SJCRH30 (cell line): ENCODE data around the gene GFOD1. TPM values are rescaled to one million over a fixed set of nuclear protein-coding genes. Genes with fewer than 3 reads are reported as not detected.
A peak's percentile ranks its signal among the peaks of the same experiment; 100 is the strongest.

ENCODE experiments used
- DNase-seq, 2 experiments: peaks; one replicate each; pipeline ENCODE4 v3.0.0-alpha.2; 2015 to 2020
- H3K27ac ChIP-seq: fragments of 250-450 bp; sonication (Bioruptor Pico); 2 replicates; pipeline ENCODE4 v1.5.1; 2020; ENCODE audit warnings: mild to moderate bottlenecking, moderate library complexity
- H3K27me3 ChIP-seq: fragments of 250-450 bp; sonication (Bioruptor Pico); 2 replicates; pipeline ENCODE4 v1.5.1; 2020; ENCODE audit warnings: mild to moderate bottlenecking, moderate library complexity
- H3K36me3 ChIP-seq: fragments of 250-450 bp; sonication (Bioruptor Pico); 2 replicates; pipeline ENCODE4 v1.5.1; 2020; ENCODE audit warnings: mild to moderate bottlenecking, moderate library complexity
- H3K4me1 ChIP-seq: fragments of 250-450 bp; sonication (Bioruptor Pico); 2 replicates; pipeline ENCODE4 v1.5.1; 2020; ENCODE audit warnings: mild to moderate bottlenecking, moderate library complexity
- H3K4me3 ChIP-seq: fragments of 250-450 bp; sonication (Bioruptor Pico); 2 replicates; pipeline ENCODE4 v1.5.1; 2020; ENCODE audit warnings: mild to moderate bottlenecking, moderate library complexity
- H3K9me3 ChIP-seq: fragments of 250-450 bp; sonication (Bioruptor Pico); replicated peaks from 2 replicates; pipeline ENCODE4 v1.5.1; 2020; ENCODE audit warnings: mild to moderate bottlenecking, moderate library complexity
- total RNA-seq: library from RNA; depleted of rRNA; stranded (reverse); fragments of >200 nt; shearing (Covaris generic); gene quantifications from 2 replicates; pipeline ENCODE4 v1.2.3, GENCODE V29; 2014

The GFOD1 gene
- total RNA-seq, 1 experiment from 2014 or later = 2.9 TPM

DNA sequence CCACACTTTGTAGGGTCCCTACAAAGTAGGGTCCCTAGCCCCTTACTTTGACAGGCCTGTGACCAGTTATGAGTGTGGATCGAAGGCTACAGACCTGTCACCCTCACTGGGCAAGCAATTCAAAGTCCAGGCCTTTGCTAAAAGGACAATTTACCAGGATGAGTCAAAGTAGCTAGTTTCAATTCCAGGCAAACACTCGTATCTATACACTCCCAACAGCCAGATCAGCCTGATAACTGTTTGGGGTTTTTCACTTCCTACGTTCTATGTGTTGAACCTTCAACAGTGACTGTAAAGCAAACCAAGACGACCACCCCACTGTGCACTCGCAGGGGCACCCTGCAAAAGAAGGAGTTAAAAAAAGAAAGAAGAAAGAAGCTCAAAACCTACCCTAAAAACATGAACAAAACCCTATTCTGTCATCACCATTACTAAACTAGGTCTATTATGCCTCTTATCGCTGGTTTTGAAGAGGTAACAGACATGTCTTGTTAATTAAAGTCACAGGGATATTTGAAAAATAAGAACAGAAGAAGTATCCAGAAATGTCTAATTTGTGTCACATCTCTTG lies 3.2 kb downstream of the GFOD1 start:
- Histone ChIP-seq H3K36me3 (no peaks in the 10 kb centered on the region), H3K27ac (no peak overlapping the region), H3K9me3 (no peaks in the 10 kb centered on the region), H3K27me3 (no peaks in the 10 kb centered on the region), H3K4me1 (no peaks in the 10 kb centered on the region), H3K4me3 (no peak overlapping the region)
- DNase-seq = no peak

GRCh38 chr6:13480631-13481501 lies 6.5 kb downstream of the GFOD1 start:
- no peaks in the 10 kb centered on the region for H3K9me3 ChIP-seq
- no peaks in the 10 kb centered on the region for H3K27me3 ChIP-seq
- no peaks in the 10 kb centered on the region for H3K36me3 ChIP-seq
- H3K4me3 ChIP-seq = no peak overlapping the region
- H3K4me1 ChIP-seq = no peaks in the 10 kb centered on the region
- H3K27ac ChIP-seq = no peak overlapping the region
- DNase-seq = no peak

- no peak overlapping the region for H3K27ac ChIP-seq
- no peak for DNase-seq
- no peaks in the 10 kb centered on the region for H3K27me3 ChIP-seq
- no peak overlapping the region for H3K4me3 ChIP-seq
- H3K9me3 ChIP-seq = no peaks in the 10 kb centered on the region
- H3K4me1 ChIP-seq = no peaks in the 10 kb centered on the region
- no peaks in the 10 kb centered on the region for H3K36me3 ChIP-seq
These were observed 7.4 kb downstream of the GFOD1 start for GRCh38 chr6:13479971-13480434.

DNA sequence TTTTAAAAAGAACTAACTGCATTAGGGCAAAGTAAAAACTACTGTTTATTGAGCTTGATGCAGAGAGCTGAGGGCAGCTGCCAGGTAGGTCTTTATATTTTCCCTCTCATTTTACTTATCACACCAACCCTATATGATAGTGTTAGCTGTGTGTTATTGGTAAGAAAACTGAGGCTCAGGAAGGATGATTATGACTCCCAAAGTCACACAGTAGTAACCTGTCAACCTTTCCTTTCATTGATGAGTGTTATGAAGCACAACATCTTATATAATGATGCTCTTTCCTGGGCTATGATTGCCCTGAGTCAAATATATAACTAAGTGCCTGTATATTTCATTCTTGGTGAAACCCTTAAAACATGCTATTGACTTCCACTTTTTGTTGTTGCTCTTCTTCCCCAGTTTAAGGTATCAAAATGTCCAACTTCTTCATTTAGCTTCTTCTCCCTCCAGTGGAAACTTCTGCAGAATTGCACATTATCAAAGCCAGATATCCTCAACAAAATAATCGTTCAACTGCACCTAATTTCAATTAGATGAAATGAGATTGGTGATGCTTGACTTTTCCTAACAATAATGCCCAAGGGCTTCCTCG lies 8.1 kb downstream of the GFOD1 start:
- Histone ChIP-seq H3K36me3 (no peaks in the 10 kb centered on the region), H3K4me3 (no peak overlapping the region), H3K27me3 (no peaks in the 10 kb centered on the region), H3K9me3 (no peaks in the 10 kb centered on the region), H3K4me1 (no peaks in the 10 kb centered on the region), H3K27ac (no peak overlapping the region)
- DNase-seq = no peak

DNA sequence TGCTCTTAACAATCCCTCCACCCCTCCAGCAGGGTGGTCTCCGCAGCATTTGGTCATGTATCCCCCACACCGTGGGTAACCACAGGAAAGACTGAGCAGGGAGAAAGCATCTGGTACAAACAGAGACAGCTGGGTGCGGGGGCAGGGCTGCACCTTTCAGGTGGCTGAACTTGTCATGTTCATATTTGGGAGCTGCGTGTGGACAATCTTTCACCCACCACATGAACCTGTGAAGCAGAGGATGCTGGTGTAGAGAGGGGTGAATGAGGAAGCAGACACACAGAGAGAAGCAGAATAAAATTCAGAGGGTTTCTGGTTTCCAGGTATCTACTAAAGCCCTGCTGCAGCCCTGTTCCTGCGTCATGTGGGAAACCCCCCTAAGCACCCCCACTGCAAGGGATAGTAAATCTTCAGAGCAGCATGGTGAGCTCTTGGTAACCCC lies 8.9 kb downstream of the GFOD1 start:
- no peaks in the 10 kb centered on the region for H3K27me3 ChIP-seq
- H3K36me3 ChIP-seq = no peaks in the 10 kb centered on the region
- DNase-seq = peak; percentile 22 to 30
- H3K4me3 ChIP-seq = no peak overlapping the region
- H3K9me3 ChIP-seq = no peaks in the 10 kb centered on the region
- no peaks in the 10 kb centered on the region for H3K4me1 ChIP-seq
- H3K27ac ChIP-seq = no peak overlapping the region

DNA sequence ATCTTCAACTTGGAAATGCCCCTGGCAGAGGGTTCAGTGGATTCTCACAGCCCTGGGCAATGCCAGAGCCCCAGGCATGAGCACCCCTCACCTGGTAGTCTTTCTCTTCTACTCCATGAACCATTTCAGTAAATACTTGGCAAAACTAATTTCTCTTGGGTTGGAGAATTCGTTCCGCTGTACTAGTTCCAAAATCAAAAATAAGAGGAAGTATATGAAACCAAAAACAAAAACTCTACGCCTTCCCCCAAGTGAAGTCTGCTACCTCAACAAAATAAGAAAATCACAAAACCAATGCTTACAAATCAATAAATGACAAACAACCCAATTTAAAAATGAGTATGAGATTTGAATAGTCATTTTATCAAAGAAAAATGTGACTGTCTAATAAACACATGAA lies 12.6 kb downstream of the GFOD1 start:
- H3K27me3 ChIP-seq = no peaks in the 10 kb centered on the region
- H3K4me1 ChIP-seq = peaks cover 6% of the 10 kb centered on the region
- H3K4me3 ChIP-seq = no peak overlapping the region
- DNase-seq = no peak
- no peak overlapping the region for H3K27ac ChIP-seq
- H3K36me3 ChIP-seq = no peaks in the 10 kb centered on the region
- no peaks in the 10 kb centered on the region for H3K9me3 ChIP-seq

DNA sequence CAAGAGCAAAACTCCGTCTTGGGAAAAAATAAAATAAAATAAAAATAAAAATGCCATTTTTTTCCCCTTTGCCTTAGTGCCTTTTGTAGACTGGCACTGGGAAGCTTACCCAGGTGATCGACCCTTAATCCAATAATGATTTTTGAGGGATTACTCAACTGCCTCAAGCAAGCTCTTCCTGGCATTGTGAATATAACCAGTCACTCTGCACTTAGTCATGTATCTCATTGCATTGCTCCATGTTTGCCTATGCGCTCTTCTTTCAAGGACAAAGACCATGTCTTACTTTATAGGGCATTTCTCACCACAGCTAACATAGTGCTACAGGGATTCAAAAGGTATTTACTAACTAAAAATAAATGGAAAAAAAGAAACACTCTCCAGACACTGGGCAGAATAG lies 13.0 kb downstream of the GFOD1 start:
- Histone ChIP-seq H3K9me3 (no peaks in the 10 kb centered on the region), H3K27me3 (no peaks in the 10 kb centered on the region), H3K36me3 (no peaks in the 10 kb centered on the region), H3K27ac (no peak overlapping the region), H3K4me3 (no peak overlapping the region), H3K4me1 (peaks cover 9% of the 10 kb centered on the region)
- DNase-seq = no peak

DNA sequence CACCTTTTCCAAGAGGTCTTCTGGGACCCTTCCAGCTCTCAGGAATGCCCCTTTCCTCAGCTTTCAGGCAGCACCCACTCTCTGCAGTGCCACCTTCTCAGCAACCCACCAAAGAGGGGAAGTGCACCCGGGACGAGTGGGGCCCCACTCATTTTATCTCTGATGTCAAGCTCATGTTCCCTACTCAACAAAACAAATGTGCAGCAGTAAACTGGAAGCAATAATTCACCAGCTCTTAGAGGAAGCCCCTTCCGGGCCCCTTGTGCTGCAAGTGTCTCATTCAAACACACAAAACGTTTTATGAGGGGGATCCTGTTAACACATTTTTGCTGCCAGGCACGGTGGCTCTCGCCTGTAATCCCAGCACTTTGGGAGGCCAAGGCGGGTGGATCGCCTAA lies 13.6 kb downstream of the GFOD1 start:
- H3K27me3 ChIP-seq = no peaks in the 10 kb centered on the region
- H3K27ac ChIP-seq = no peak overlapping the region
- no peak overlapping the region for H3K4me3 ChIP-seq
- H3K4me1 ChIP-seq = peaks cover 9% of the 10 kb centered on the region
- H3K9me3 ChIP-seq = no peaks in the 10 kb centered on the region
- H3K36me3 ChIP-seq = no peaks in the 10 kb centered on the region
- DNase-seq = no peak

DNA sequence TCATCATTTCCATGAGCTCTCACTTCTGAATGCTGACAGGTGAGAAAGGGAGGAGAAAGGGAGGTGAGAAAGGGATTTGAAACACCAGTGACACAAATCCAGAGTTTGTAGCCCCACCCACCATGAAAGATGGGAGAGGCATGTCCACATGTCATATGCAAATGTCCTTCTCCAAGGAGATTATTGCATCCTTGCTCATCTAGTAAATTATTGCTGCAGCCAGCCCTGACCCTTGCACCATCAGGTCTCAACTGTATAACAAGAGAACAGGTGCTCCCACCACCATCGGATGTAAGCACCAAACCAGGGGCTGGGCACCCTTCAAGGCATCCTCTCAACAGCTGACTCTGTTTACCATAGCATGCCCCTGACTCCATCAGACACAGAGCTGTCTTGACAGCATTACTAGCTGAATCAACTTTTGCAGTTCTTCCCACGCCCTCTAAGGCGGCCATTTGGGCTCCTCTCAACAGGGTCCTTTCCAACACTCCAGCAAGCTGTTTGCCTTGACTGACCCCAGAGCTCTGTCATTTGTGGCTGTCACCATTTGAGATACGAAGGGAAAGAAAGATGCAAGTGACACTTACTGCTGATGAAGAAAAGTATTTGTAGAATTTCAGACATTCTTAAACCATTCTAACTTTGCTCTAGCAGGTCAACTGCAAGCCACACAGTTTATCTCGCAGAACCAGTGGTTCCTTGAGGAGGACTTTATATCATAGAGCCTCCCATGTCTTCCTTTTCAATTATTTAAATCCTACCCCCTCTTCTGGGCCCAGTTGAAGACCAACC lies 14.2 kb downstream of the GFOD1 start:
- DNase-seq = no peak
- Histone ChIP-seq H3K4me3 (no peak overlapping the region), H3K4me1 (peaks cover 11% of the 10 kb centered on the region), H3K27ac (no peak overlapping the region), H3K27me3 (no peaks in the 10 kb centered on the region), H3K9me3 (no peaks in the 10 kb centered on the region), H3K36me3 (no peaks in the 10 kb centered on the region)

DNA sequence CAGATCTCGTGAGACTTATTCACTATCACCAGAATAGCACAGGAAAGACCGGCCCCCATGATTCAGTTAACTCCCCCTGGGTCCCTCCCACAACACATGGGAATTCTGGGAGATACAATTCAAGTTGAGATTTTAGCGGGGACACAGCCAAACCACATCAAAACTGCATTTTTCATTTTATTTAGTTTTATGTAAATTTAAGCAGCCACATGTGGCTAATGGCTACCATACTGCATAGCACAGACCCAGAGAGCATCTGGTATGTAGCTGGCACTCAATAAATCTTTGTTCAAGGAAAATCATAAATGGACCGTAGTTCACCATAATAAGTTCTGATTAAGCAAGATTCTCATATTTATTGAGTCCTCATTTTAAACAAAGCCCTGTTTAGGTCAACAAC lies 15.3 kb downstream of the GFOD1 start:
- H3K9me3 ChIP-seq = no peaks in the 10 kb centered on the region
- H3K4me1 ChIP-seq = peaks cover 18% of the 10 kb centered on the region
- no peaks in the 10 kb centered on the region for H3K36me3 ChIP-seq
- H3K27me3 ChIP-seq = no peaks in the 10 kb centered on the region
- no peak for DNase-seq
- no peak overlapping the region for H3K27ac ChIP-seq
- no peak overlapping the region for H3K4me3 ChIP-seq

DNA sequence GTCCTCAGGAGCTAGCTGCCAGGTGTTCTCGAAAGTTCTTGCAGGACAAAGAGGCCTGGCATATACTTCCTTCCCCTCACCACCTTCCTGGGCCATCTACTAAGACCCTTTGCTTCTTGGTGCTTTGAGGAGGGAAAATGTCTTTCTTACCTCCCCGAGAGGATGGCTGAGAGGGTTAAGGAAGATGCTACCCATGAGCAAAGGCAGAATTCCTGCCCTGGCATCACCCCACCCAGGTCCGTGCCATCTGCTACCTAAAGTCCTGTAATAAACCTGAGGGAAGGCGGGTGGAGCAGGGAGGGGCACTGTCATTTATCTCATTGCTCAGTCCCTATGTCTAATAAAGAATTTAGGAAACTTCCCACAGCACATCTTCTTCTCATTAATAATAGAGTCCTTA lies 16.2 kb downstream of the GFOD1 start:
- Histone ChIP-seq H3K27me3 (no peaks in the 10 kb centered on the region), H3K4me1 (peaks cover 19% of the 10 kb centered on the region), H3K9me3 (no peaks in the 10 kb centered on the region), H3K36me3 (no peaks in the 10 kb centered on the region), H3K27ac (no peak overlapping the region), H3K4me3 (no peak overlapping the region)
- no peak for DNase-seq

DNA sequence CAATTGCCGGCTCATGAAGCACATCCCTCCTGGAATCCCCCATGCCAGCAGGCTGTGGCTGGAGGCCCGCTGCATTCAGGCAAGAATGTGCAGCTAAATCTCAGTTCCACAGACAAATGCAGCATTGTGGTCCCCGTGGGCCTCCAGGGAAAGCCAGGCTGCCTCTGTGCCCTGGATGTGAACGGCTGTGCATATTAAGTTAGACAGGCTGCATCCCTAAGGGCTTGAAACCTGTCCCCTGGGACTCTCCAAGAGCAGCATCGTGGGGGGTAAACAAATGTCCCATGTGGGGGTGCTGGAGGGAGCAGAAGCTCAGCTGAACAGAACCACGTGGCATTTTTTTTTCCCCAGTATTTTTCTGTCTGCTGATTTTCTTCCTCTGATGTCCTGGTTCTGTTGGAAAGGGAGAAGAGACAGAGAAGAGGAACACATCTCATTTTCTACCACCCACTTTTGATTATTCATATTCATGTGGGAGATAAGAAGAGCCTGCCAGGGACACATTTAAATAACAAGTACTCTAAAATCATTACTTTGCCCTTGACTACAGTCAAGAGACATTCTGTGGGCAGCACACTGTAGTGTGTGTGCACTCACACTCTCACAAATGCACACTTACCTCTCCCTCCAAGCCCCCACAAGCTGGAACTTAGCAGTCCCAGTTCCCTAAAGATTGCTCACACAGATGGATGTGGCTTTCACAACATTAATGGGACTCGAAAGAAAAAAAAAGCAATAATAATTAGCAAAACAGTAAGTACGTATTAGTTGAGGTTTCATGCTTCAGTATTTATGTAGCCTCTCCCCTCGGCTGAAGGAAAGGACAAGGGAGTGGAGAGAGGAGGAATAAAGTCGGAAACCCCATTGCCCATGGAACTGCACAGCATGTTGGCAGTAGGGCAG lies 16.9 kb downstream of the GFOD1 start:
- H3K4me3 ChIP-seq = no peak overlapping the region
- no peaks in the 10 kb centered on the region for H3K27me3 ChIP-seq
- no peaks in the 10 kb centered on the region for H3K9me3 ChIP-seq
- H3K36me3 ChIP-seq = no peaks in the 10 kb centered on the region
- H3K4me1 ChIP-seq = peaks cover 19% of the 10 kb centered on the region
- peak overlapping the region; percentile 11; the same call in 1 of the 2 replicates for H3K27ac ChIP-seq
- DNase-seq = peak; percentile 74 to 80

GRCh38 chr6:13469693-13470092 lies 17.7 kb downstream of the GFOD1 start:
- Histone ChIP-seq H3K36me3 (no peaks in the 10 kb centered on the region), H3K27ac (peak overlapping the region; percentile 11; the same call in 1 of the 2 replicates)
- no peak for DNase-seq

GRCh38 chr6:13468839-13469238 lies 18.6 kb downstream of the GFOD1 start:
- H3K4me3 ChIP-seq = no peak overlapping the region
- H3K27me3 ChIP-seq = no peaks in the 10 kb centered on the region

More at GRCh38 chr6:13469693-13470092, 17.7 kb downstream of the GFOD1 start:
- Histone ChIP-seq H3K9me3 (no peaks in the 10 kb centered on the region), H3K27me3 (no peaks in the 10 kb centered on the region), H3K4me1 (peaks cover 19% of the 10 kb centered on the region), H3K4me3 (no peak overlapping the region)

More at GRCh38 chr6:13468839-13469238, 18.6 kb downstream of the GFOD1 start:
- H3K4me1 ChIP-seq = peaks cover 19% of the 10 kb centered on the region
- no peak overlapping the region for H3K27ac ChIP-seq
- H3K36me3 ChIP-seq = no peaks in the 10 kb centered on the region
- no peaks in the 10 kb centered on the region for H3K9me3 ChIP-seq
- DNase-seq = no peak
